HG03175 (cell line): ENCODE results near the gene RCAN3.
"Not testable (repeated sequence)": the region's sequence is repeated elsewhere in the genome, so short reads cannot be mapped to it uniquely, and the experiment has no call there.

ENCODE experiments used
- ATAC-seq: cut with Tn5 transposase; IDR thresholded peaks from one replicate; pipeline ENCODE4 v1.9.1; 2021; ENCODE audit warnings: mild to moderate bottlenecking, moderate library complexity; ENCODE audit not compliant: unreplicated experiment

The RCAN3 gene

DNA sequence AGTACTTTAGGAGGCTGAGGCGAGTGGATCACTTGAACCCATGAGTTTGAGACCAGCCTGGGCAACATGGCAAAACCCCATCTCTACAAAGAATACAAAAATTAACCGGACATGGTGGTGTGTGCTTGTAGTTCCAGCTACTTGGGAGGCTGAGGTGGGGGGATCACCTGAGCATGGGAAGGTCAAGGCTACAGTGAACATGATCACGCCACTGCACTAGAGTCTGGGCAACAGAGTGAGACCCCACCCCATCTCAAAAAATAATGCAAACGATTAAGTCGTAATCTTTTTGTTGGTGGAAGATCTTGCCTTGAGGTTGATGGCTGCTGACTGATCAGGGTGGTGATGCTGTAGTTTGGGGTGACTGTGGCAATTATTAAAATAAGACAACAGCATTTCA lies 6.3 kb downstream of the RCAN3 start:
- ATAC-seq = no peak

GRCh38 chr1:24513706-24514105 lies 11.1 kb downstream of the RCAN3 start:
- no peak for ATAC-seq

DNA sequence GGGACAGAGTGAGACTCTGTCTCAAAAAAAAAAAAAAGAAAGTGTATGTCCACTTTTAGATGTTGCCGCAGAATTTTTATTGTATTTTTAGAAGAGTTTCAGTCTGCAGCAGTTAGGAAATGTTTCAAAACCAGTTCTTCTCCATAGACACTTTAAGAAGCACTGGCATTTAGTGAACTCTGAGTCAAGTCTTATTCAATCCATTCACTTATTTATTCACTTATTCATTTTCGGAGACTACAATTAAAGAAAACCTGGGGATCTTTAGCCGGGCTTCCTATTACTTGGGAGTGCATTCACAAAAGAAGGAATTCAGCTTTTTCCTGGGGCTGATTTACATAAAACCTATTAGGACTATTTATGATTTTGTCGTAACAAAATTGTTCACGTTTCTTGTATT lies 12.3 kb downstream of the RCAN3 start:
- no peak for ATAC-seq

DNA sequence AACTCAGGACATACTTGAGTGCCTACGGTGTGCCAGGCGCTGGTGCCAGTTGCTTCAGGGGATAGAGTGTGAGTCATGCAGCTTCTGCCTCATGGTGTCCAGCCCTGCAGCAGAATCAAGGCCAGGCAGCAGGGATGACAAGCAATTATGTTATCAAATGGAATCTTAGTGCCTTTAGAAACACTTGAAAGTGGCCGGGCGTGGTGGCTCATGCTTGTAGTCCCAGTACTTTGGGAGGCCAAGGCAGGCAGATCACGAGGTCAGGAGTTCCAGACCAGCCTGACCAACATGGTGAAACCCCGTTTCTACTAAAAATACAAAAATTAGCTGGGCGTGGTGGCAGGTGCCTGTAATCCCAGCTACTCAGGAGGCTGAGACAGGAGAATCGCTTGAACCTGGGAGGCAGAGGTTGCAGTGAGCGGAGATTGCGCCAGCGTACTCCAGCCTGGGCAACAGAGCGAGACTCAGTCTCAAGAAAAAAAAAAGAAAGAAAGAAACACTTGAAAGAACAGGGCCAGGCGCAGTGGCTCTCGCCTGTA lies 13.1 kb downstream of the RCAN3 start:
- ATAC-seq = not testable (repeated sequence)

DNA sequence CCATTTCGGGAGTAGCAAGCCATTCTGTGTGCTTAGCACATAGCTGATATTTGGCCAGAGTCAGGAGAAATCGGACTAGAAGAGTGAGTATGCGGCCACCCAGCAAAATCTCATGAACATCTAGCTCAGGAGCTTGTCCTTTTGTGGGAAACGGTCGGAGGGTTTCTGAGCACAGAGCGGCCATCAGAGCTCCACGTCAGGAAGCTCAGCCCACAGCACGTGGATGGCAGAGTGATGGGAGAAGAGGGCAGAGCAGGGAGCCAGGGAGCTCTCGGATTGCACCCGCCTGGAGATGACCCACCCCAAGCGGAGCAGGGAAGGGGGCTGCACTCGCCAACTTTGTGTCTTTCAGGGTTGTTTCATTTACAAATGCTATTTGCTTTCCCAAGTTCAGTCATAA lies 13.9 kb downstream of the RCAN3 start:
- ATAC-seq = no peak

DNA sequence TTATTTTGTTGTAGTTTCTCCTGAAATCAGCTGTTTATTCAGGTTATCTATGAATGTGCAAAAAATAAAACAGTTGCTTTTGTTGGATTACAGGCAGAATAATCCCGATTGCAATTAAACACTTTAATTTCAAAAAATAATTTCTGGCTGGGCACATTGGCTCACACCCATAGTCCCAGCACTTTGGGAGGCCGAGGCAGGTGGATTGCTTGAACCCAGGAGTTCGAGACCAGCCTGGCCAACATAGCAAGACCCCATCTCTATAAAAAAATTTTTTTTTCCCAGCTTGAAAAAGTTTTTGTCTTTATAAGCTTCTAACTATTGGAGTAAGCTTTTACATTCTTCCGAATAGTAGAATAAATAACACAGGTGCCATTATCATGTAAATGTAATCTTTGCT lies 15.3 kb downstream of the RCAN3 start:
- no peak for ATAC-seq

DNA sequence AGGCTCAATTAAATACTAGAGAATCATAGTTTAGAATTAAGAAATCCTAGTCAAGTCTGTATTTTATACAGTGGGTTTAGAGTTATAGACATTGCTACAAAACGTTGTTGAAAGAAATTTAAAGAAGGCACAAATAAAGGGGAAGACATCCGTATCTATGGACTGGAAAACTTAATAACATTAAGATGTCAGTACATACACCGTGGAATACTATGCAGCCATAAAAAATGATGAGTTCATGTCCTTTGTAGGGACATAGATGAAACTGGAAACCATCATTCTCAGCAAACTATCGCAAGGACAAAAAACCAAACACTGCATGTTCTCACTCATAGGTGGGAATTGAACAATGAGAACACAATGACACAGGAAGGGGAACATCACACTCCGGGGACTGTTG lies 17.6 kb downstream of the RCAN3 start:
- not testable (repeated sequence) for ATAC-seq

DNA sequence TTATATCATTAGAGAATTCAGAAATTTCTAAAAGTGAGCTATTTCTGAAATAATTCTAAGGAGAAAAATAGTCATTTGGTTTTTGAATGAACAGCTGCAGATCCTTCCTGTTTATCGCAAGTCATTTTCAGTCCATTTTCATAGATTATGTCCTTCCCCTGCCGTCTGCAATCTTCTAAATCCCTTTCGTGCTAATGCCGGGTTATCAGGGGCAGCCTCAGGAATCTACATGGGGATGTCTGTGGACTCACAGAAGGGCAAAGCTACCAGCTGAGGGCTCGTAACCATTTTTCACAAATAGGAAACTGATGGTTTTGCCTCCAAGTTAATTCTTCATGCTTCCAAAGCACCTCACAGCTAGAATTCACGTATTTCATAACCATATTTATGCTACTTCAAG lies 23.0 kb downstream of the RCAN3 start:
- no peak for ATAC-seq

- no peak for ATAC-seq
Measured at GRCh38 chr1:24526045-24526444, 23.4 kb downstream of the RCAN3 start.

- no peak for ATAC-seq
Measured at GRCh38 chr1:24526940-24527542, 24.4 kb downstream of the RCAN3 start.

DNA sequence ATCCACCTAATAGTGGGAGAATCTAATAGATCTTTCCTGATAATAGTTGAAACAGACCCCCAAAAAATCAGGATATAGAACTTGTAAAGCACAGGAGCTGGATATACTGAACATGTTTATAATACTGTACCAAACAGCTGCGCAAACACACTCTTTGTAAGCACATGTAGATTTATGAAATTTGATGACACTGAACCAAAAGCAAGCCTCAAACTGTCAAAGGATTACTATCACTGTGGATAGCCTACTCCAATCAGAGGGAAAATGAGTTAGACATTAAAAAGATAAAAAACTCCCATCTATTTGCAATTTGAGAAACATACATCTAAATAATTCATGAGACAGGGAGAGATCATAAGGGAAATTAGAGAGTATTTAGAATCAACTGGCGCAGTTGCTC lies 26.1 kb downstream of the RCAN3 start:
- no peak for ATAC-seq

DNA sequence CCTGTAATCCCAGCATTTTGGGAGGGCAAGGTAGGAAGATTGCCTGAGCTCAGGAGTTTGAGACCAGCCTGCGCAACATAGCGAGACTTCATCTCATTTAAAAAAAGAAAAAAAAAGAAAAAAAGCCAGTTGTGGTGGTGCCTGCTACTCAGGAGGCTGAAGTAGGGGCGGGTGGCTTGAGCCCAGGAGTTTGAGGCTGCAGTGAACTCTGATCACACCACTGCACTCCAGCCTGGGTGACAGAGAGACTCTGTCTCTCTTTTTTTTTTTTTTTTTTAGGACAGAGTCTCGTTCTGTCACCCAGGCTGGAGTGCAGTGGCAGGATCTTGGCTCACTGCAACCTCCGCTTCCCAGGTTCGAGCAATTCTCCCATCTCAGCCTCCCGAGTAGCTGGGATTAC lies 26.7 kb downstream of the RCAN3 start:
- ATAC-seq = not testable (repeated sequence)

GRCh38 chr1:24535021-24535424 lies 32.4 kb downstream of the RCAN3 start:
- no peak for ATAC-seq

GRCh38 chr1:24535778-24536177 lies 33.1 kb downstream of the RCAN3 start:
- no peak for ATAC-seq

DNA sequence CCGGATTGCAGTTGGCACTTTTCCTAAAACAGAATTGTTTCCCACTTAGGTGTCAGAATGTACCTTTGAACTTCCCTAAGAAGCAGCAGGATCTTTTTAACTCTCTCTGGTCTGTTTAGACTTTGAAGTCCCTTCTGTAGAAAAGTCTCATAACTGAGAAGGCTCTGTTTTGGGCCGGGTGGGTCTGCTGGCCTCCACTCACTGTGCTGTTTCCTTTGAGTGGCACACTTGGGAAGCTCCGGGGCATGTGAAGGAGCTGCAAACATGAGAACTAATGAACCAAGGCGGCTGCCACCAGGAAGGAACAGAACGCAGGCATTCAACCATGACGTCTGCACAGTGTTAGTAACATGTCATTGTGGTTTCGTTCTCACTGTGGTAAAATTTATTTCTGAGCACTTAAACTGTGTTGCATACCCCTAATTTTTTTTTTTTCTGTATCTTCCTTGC lies 33.8 kb downstream of the RCAN3 start:
- ATAC-seq = no peak

DNA sequence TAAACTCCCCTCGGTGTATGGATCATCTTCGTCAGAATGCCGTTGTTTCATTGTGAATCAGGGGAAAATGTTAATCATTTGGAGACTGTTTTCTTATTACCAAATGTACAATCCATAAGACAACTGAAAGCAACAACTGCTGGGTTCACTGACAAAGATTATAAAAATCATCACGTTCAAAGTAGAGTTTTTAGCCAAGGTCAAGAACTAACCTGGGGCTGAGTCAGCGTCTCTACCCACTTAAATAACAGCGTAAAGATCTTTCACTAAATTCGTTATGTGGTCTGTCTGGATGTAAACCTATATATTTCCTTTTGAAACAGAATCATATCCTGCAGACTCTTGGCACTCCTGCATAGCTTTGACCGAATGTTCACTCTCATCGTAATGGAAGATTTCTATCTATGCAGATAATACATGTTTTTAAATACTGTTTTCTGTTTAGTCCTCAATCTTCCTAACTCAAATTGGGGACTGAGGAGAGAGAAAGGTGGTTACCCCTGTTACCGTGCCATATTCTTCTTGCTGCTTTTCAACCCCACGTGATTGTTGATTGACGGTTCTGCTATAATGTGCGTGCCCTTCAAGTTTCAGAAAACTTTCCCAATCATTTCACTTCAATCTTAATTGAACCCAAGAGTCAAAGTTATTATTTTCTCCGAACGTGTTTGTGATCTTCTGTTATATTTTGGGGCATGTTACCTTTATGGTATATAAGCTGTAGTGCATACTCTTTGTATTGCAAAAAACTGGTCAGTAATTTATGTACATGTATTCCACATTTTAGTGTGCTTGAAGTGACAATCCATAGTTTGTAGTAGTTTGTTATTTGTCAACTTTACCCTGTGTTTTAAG lies 37.6 kb downstream of the RCAN3 start:
- ATAC-seq = no peak

GRCh38 chr1:24540906-24541710 lies 38.5 kb downstream of the RCAN3 start:
- no peak for ATAC-seq

- ATAC-seq = no peak
Measured at GRCh38 chr1:24541711-24542346, 39.2 kb downstream of the RCAN3 start.

- no peak for ATAC-seq
Measured at GRCh38 chr1:24544239-24544638, 41.6 kb downstream of the RCAN3 start.

GRCh38 chr1:24545662-24546061 lies 43.0 kb downstream of the RCAN3 start:
- no peak for ATAC-seq

- no peak for ATAC-seq
Measured at GRCh38 chr1:24547195-24547594, 44.6 kb downstream of the RCAN3 start.
